IPS-18c (cell line): ENCODE data around the gene FABP6.

ENCODE experiments used
- H3K4me3 ChIP-seq: 2 replicates; pipeline ENCODE4 v1.7.0; 2013; ENCODE audit warnings: low read depth, mild to moderate bottlenecking, low read length, moderate library complexity; ENCODE audit not compliant: insufficient read depth
- H3K9me3 ChIP-seq: one replicate; pipeline ENCODE4 v1.6.1; 2013; ENCODE audit warnings: mild to moderate bottlenecking, low read length, moderate library complexity; ENCODE audit not compliant: control insufficient read depth, insufficient read depth

Gene FABP6

GRCh38 chr5:160272264-160272663, 43.0 kb downstream of the FABP6 start:
- no peaks in the 10 kb centered on the region for H3K9me3 ChIP-seq
- no peak overlapping the region for H3K4me3 ChIP-seq

GRCh38 chr5:160272889-160273288, 43.6 kb downstream of the FABP6 start:
- Histone ChIP-seq H3K9me3 (no peaks in the 10 kb centered on the region), H3K4me3 (no peak overlapping the region)

GRCh38 chr5:160274483-160274931, 45.2 kb downstream of the FABP6 start:
- Histone ChIP-seq H3K9me3 (no peaks in the 10 kb centered on the region), H3K4me3 (no peak overlapping the region)

GRCh38 chr5:160278343-160278742, 49.0 kb downstream of the FABP6 start:
- no peak overlapping the region for H3K4me3 ChIP-seq
- no peaks in the 10 kb centered on the region for H3K9me3 ChIP-seq

GRCh38 chr5:160280384-160281095, 51.2 kb downstream of the FABP6 start:
- Histone ChIP-seq H3K4me3 (no peak overlapping the region), H3K9me3 (peaks cover 3% of the 10 kb centered on the region)

GRCh38 chr5:160281275-160281674, 52.0 kb downstream of the FABP6 start:
- peaks cover 3% of the 10 kb centered on the region for H3K9me3 ChIP-seq
- no peak overlapping the region for H3K4me3 ChIP-seq

GRCh38 chr5:160284291-160284873, 55.1 kb downstream of the FABP6 start:
- H3K9me3 ChIP-seq: peaks cover 3% of the 10 kb centered on the region

GRCh38 chr5:160285316-160285715, 56.0 kb downstream of the FABP6 start:
- no peak overlapping the region; the same call in 1 of the 2 replicates for H3K4me3 ChIP-seq

More at GRCh38 chr5:160284291-160284873, 55.1 kb downstream of the FABP6 start:
- no peak overlapping the region for H3K4me3 ChIP-seq

GRCh38 chr5:160286947-160287346, 57.6 kb downstream of the FABP6 start:
- Histone ChIP-seq H3K9me3 (peaks cover 3% of the 10 kb centered on the region), H3K4me3 (no peak overlapping the region)

More at GRCh38 chr5:160285316-160285715, 56.0 kb downstream of the FABP6 start:
- peaks cover 3% of the 10 kb centered on the region for H3K9me3 ChIP-seq

GRCh38 chr5:160287378-160288051, 58.2 kb downstream of the FABP6 start:
- Histone ChIP-seq H3K4me3 (no peak overlapping the region), H3K9me3 (peaks cover 3% of the 10 kb centered on the region)
